Measurements from ENCODE around the gene MGST2. TPM values are rescaled to one million over a fixed set of nuclear protein-coding genes. Genes with fewer than 3 reads are reported as not detected.

MGST2 gene
- total RNA-seq, 1 donor from 2014 or later: 135 TPM

GRCh38 chr4:139738846-139739613 is 73.4 kb downstream of the MGST2 start:
- no peak for DNase-seq (ENCODE audit: low spot score)

GRCh38 chr4:139740121-139740520 is 74.5 kb downstream of the MGST2 start:
- DNase-seq (ENCODE audit: low spot score): no peak

DNA sequence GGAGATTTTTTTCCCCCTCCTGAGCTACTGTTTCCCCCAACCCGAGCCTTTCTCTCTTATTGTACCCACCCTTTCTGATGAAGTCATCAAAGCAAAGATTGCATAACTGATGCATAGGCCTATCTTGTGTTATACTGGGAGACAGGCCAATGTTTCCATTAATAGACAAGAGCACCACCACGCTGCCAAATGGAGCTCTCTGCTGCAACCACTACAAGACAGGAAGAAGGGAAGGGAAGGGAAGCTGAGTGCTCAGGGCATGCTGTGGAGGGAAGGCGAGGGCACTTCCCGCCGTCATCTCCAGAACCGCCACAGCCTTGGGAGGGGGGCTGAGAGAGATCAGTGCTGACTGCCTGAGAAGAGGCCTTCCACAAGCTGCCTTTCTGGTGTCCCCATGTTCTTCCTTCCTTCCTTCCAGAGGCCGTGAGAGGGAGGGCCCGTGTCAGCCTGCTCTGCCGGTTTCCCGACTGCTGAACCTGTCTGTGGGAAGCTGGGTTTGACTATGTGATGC is 75.0 kb downstream of the MGST2 start:
- DNase-seq (ENCODE audit: low spot score): peak; percentile 72

GRCh38 chr4:139743027-139743426 is 77.4 kb downstream of the MGST2 start:
- DNase-seq (ENCODE audit: low spot score): no peak

DNA sequence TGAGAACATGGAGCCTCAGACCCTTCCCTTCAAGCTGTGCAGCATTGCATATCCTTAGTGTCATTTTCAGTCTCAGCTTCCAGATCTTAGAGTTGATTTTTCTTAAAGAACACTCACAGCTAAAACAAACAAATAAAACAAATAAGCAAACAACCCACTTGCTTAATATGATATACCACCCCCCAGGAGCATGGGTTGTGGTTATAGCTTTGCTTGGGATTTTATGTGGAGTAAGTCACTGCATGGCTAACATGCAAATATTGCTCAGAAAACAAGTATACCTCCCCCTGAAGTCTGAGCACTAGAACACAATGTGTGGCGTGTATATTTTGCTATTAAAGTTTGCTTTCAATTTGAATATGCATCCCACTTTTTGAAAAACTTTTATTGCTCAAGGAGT is 78.6 kb downstream of the MGST2 start:
- no peak for DNase-seq (ENCODE audit: low spot score)

GRCh38 chr4:139745111-139745639 is 79.6 kb downstream of the MGST2 start:
- no peak for DNase-seq (ENCODE audit: low spot score)

DNA sequence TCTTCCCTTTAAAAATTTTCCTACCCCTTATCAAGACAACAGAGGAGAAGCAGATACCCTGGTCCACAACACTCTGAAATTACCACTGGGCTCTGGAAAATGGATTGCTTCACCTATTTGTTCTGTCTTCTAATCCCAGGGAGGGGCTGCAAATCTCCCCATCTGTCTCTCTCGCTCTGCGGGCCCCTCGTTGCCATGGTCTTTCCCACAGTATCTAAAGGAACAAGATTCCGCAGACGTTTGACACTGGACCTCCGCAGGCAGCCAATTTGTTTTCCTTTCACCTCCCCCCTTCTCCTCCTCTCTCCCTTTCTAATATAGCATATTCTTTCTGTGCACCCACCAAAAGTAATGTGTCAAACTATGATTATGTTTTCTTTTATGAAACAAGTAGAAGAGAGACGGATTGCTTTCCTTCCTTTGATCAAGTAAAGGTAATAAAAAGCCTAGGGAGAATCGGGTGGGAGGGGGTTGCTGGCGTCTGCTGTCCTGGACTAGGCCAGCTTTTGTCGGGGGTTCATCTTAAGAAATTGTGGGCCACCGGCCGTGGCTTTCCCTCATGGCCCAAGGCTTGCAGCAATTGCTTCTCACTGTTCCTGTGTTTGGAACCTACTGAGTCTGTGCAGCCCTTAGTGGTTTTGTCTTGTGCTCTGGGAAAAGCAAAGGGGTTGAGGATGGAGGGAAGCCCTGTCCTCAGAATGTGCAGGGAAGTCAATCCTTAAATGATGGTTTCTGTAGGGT is 81.0 kb downstream of the MGST2 start:
- DNase-seq (ENCODE audit: low spot score): no peak

GRCh38 chr4:139749338-139749737 is 83.7 kb downstream of the MGST2 start:
- no peak for DNase-seq (ENCODE audit: low spot score)

DNA sequence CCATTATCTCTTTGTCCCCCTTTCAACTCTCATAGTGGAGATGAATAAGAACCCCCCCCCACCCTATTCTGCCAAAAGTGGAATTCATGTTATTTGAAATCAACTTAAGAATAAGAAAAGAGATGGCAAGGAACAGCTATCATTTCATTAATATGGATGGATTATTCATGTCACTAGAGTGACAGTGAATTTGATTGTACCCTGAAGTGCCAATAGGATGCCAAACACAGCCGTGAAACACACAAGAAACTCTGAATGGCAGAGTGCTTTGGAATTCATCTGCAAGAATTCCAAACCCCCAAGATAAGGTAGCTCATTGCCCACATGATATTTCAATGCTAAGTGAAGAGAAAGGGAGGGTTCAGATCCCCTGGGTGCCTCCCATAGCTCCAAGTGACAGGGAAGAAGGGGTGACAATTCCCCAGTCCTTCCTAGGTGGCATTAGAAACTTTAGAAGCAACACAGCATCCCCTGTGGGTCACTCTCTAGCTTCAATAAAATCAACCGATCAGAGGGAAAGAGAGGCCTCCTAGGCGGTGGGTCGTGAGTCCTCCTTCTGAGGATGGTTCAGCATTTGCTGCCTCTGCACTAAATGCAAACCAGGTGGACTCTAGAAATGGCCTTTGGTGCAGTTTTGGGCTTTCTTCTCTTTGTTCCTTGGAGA is 84.3 kb downstream of the MGST2 start:
- no peak for DNase-seq (ENCODE audit: low spot score)

GRCh38 chr4:139753686-139754085 is 88.1 kb downstream of the MGST2 start:
- DNase-seq (ENCODE audit: low spot score): no peak

Other genes with a start within 250 kb of the MGST2 start
- gene RAB33B, start 211.7 kb upstream of the MGST2 start, total RNA-seq: 9.4 TPM
- gene SETD7, start 109.6 kb upstream of the MGST2 start, total RNA-seq: 34.9 TPM